Thyroid gland (tissue), 4 donors: ENCODE data around the gene MPP4. TPM values are rescaled to one million over a fixed set of nuclear protein-coding genes. Genes with fewer than 3 reads are reported as not detected.

Source experiments
- DNase-seq, 2 donors: peaks; one replicate each; pipeline ENCODE4 v3.0.0-alpha.2; 2019
- H3K27ac ChIP-seq, 3 donors: fragments of 200-600 bp; sonication (generic); 1 replicate in 2 of 3; 2 replicates in 1 of 3; pipeline ENCODE4 v1.5.1; 2016 to 2019; ENCODE audit warnings: mild to moderate bottlenecking in 1 of 3, moderate library complexity in 1 of 3
- H3K27me3 ChIP-seq: fragments of 200-600 bp; sonication (generic); one replicate; pipeline ENCODE4 v1.5.1; 2019
- H3K36me3 ChIP-seq, 2 donors: fragments of 200-600 bp; sonication (generic); one replicate each; pipeline ENCODE4 v1.5.1; 2016 to 2019
- H3K4me1 ChIP-seq, 2 donors: fragments of 200-600 bp; sonication (generic); one replicate each; pipeline ENCODE4 v1.5.1; 2017 to 2019
- H3K4me3 ChIP-seq, 3 donors: fragments of 200-600 bp; sonication (generic); replicated peaks in 1 of 3; 1 replicate in 2 of 3; 2 replicates in 1 of 3; pipeline ENCODE4 v1.5.1; 2016; ENCODE audit warnings: mild to moderate bottlenecking in 1 of 3
- H3K9me3 ChIP-seq: fragments of 200-600 bp; sonication (generic); one replicate; pipeline ENCODE4 v1.5.1; 2017
- POLR2A ChIP-seq, 2 donors: fragments of 450-650 bp; IDR thresholded peaks; one replicate each; pipeline ENCODE4 v1.6.1; 2017; ENCODE audit warnings: antibody characterized with exemption in 2 of 2, mild to moderate bottlenecking in 2 of 2, moderate library complexity in 1 of 2
- WGBS, 2 donors: methylation state at CpG; one replicate each; pipeline ENCODE4 v1.1.5; 2017; 5-methylcytosine and 5-hydroxymethylcytosine counted together
- intact Hi-C: fragments of 100-400 bp; cut with DNase I; formaldehyde crosslinking; loops from one replicate; pipeline ENCODE4 v1.15.1; 2023
- total RNA-seq, 4 donors: library from RNA; depleted of rRNA; stranded (reverse); fragments of >200 nt; gene quantifications; one replicate each; pipeline ENCODE4 v1.2.3, GENCODE V29; 2016
- TF ChIP-seq, protein P1 (sequence below), 6 experiments: fragments of 200-600 bp in 3 of 6; fragments of 450-650 bp in 3 of 6; sonication (generic) in 3 of 6; IDR thresholded peaks; one replicate each; pipeline ENCODE4 v1.5.1; 2016 to 2019; ENCODE audit warnings: antibody characterized with exemption in 6 of 6, mild to moderate bottlenecking in 2 of 6, inconsistent platforms in 1 of 6, moderate library complexity in 1 of 6

MPP4 gene
- total RNA-seq, 4 donors from 2014 or later: not detected

DNA sequence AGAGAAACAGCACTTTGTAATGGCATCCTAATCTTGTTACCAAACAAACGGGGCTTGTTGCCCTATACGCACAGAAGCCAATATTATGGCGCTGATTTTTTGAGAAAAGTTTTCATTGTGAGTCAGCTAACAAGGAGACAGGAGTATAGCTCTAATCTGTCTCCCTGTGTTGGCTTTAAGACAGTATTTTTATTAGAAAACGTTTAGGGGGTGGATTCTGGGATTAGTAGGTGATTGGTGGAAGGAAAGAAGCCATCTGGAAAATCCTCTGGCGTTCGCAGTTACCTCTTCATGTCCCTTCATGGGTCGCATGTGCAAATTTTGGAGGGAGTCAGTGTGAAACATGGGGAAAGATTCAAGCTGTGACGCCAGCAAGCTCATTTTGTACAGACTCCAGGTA lies 54.4 kb downstream of the MPP4 start:
- no peaks in the 10 kb centered on the region for H3K36me3 ChIP-seq
- H3K27me3 ChIP-seq: no peaks in the 10 kb centered on the region
- no peaks in the 10 kb centered on the region for H3K9me3 ChIP-seq
- peaks cover 0 to 8% of the 10 kb centered on the region in 2 donors for H3K4me1 ChIP-seq
- DNase-seq: peak; percentile 32 to 41
- intact Hi-C loops: no loop called here
- WGBS, 2 donors: 33 to 41% methylated on average over 8 of the region's 8 CpGs
- H3K4me3 ChIP-seq: no peak overlapping the region
- TF ChIP-seq POLR2A (IDR thresholded peaks at IDR 0.05): peak in 1 of 2 donors; percentile 40
- TF ChIP-seq, protein P1, sequence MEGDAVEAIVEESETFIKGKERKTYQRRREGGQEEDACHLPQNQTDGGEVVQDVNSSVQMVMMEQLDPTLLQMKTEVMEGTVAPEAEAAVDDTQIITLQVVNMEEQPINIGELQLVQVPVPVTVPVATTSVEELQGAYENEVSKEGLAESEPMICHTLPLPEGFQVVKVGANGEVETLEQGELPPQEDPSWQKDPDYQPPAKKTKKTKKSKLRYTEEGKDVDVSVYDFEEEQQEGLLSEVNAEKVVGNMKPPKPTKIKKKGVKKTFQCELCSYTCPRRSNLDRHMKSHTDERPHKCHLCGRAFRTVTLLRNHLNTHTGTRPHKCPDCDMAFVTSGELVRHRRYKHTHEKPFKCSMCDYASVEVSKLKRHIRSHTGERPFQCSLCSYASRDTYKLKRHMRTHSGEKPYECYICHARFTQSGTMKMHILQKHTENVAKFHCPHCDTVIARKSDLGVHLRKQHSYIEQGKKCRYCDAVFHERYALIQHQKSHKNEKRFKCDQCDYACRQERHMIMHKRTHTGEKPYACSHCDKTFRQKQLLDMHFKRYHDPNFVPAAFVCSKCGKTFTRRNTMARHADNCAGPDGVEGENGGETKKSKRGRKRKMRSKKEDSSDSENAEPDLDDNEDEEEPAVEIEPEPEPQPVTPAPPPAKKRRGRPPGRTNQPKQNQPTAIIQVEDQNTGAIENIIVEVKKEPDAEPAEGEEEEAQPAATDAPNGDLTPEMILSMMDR (IDR thresholded peaks at IDR 0.05): no peak
- peak overlapping the region; percentile 73 to 91 (median 88) for H3K27ac ChIP-seq

DNA sequence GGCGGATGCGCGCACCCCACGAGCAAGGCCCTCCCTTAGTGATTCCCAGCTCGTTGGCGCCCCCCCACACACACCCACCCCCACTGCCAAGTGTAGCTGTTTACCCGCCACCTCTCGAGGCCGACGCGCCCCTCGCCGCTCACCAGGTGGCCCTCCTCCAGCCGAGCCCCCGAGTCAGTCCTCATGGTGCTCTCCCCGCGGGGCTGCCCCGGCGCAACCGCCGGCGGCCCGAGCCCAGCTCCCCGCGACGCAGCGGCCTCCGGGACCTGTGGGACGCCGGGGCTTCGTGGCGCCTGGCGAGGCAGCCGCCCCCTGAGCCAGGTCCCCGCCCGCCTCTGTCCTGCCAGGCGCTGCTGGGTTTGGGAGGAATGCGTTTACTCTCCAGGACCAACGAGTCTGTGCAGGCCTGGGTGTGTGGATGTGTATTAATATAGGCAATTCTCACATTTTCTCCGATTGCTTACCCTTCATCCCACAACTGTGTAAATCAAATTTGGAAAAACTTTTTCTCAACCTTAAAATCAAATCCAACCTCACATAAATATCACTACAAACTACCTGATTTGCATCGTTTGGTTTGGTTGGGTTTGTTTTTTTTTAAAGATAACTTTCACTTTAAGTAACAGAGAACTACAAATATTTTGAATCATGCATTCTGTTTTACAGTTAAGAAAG lies 55.1 kb downstream of the MPP4 start, which contains the start of gene TMEM237:
Gene TMEM237, minus strand, starts transcription at position 288 of the 675 bp plus-strand sequence. Its CDS starts 103 bp downstream, at position 185.
- 3% methylated on average over 17 to 26 of the region's 41 CpGs for WGBS, 2 donors
- Histone ChIP-seq H3K27ac (peak within 1 kb of the TSS; percentile 73 to 91 (median 88)), H3K9me3 (no peaks in the 10 kb centered on the region), H3K4me3 (peak within 1 kb of the TSS; percentile 31 to 85 (median 61)), H3K27me3 (no peaks in the 10 kb centered on the region), H3K4me1 (peaks cover 0 to 8% of the 10 kb centered on the region in 2 donors), H3K36me3 (peaks cover 0 to 2% of the 10 kb centered on the region in 2 donors)
- intact Hi-C loops: no loop called here
- DNase-seq: peak; percentile 52 to 57
- TF ChIP-seq, protein P1 (IDR thresholded peaks at IDR 0.05): no peak
- peak in 1 of 2 donors; percentile 44 for TF ChIP-seq POLR2A (IDR thresholded peaks at IDR 0.05)

GRCh38 chr2:201642579-201643215 lies 55.7 kb downstream of the MPP4 start:
- H3K36me3 ChIP-seq: peaks cover 0 to 6% of the 10 kb centered on the region in 2 donors
- H3K4me1 ChIP-seq: peaks cover 0 to 8% of the 10 kb centered on the region in 2 donors
- peak; percentile 75 to 79 for DNase-seq
- H3K4me3 ChIP-seq: peak overlapping the region; percentile 31 to 85 (median 61)
- H3K27ac ChIP-seq: peak overlapping the region; percentile 73 to 91 (median 88)
- WGBS, 2 donors: 0% methylated on average over 10 to 39 of the region's 56 CpGs
- no peaks in the 10 kb centered on the region for H3K9me3 ChIP-seq
- intact Hi-C loops: no loop called here
- H3K27me3 ChIP-seq: no peaks in the 10 kb centered on the region
- TF ChIP-seq POLR2A (IDR thresholded peaks at IDR 0.05): peak; percentile 74 to 91
- TF ChIP-seq, protein P1 (IDR thresholded peaks at IDR 0.05): no peak

GRCh38 chr2:201642086-201642578 lies 56.3 kb downstream of the MPP4 start:
- Histone ChIP-seq H3K36me3 (peaks cover 0 to 6% of the 10 kb centered on the region in 2 donors), H3K27me3 (no peaks in the 10 kb centered on the region), H3K9me3 (no peaks in the 10 kb centered on the region), H3K27ac (peak overlapping the region; percentile 73 to 91 (median 88)), H3K4me3 (peak overlapping the region; percentile 31 to 85 (median 61)), H3K4me1 (peaks cover 0 to 8% of the 10 kb centered on the region in 2 donors)
- WGBS, 2 donors: 0% methylated on average over 13 to 16 of the region's 16 CpGs
- intact Hi-C loops: no loop called here
- no peak for DNase-seq
- TF ChIP-seq, protein P1 (IDR thresholded peaks at IDR 0.05): no peak
- no peak for TF ChIP-seq POLR2A (IDR thresholded peaks at IDR 0.05)
